GM12872 (cell line): ENCODE measurements around the gene PRDM9.

Source experiments
- TF ChIP-seq, protein P1 (sequence below): IDR thresholded peaks from 3 replicates; pipeline ENCODE4 v1.5.1; 2011; ENCODE audit warnings: low read depth, mild to moderate bottlenecking, low read length, moderate library complexity; ENCODE audit not compliant: insufficient read depth

Gene PRDM9

DNA sequence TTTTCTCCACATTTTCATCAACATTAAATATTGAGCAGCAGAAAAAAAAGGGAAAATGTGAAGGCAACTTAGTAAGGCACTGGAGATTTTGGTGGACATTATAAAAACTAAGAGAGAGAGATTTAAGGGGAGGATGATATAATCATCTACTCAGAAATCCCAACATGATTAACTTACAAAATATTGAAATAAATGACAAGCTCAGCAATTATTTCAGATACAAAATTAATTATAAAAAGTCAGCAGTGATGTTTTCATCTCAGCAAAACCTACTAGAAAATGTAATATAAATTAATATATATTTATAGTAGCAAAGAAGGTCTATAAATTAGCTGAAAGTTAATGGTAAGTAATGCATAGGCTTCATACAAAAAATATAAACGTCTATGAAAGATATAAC lies 30.8 kb upstream of the PRDM9 start:
- TF ChIP-seq, protein P1, sequence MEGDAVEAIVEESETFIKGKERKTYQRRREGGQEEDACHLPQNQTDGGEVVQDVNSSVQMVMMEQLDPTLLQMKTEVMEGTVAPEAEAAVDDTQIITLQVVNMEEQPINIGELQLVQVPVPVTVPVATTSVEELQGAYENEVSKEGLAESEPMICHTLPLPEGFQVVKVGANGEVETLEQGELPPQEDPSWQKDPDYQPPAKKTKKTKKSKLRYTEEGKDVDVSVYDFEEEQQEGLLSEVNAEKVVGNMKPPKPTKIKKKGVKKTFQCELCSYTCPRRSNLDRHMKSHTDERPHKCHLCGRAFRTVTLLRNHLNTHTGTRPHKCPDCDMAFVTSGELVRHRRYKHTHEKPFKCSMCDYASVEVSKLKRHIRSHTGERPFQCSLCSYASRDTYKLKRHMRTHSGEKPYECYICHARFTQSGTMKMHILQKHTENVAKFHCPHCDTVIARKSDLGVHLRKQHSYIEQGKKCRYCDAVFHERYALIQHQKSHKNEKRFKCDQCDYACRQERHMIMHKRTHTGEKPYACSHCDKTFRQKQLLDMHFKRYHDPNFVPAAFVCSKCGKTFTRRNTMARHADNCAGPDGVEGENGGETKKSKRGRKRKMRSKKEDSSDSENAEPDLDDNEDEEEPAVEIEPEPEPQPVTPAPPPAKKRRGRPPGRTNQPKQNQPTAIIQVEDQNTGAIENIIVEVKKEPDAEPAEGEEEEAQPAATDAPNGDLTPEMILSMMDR: no peak

DNA sequence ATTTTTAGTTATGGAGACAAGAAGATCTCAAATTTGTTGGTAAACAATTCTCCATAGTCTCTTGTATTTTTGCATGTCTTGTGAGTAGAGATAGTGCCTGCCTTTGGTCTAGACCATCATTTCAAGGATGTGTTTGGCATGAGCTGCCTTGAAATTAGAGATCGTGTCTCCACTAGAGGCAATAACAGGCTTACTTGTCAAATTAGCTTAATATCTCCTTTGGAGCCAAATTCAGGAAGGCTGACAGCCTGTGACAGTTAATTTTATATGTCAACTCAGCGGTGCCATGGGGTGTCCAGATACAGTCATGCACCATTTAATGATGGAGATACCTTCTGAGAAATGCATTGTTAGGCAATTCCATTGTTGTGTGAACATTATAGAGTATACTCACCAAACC lies 24.8 kb upstream of the PRDM9 start:
- TF ChIP-seq, protein P1: no peak

DNA sequence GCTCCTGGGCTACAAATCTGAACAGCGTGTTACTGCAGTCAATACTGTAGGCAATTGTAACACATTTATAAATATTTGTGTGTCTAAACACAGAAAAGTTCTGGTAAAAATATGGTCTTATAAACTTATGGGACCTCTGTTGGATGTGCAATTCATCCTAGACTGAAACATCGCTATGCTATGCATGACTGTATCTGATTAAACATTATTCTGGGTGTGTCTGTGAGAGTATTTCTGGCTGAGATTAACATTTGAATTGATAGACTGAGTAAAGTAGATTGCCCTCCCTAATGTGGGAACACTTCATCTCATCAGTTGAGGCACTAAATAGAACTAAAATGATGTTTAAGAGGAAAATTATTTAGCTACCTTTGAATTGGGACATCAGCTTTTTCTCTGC lies 24.3 kb upstream of the PRDM9 start:
- TF ChIP-seq, protein P1: no peak

DNA sequence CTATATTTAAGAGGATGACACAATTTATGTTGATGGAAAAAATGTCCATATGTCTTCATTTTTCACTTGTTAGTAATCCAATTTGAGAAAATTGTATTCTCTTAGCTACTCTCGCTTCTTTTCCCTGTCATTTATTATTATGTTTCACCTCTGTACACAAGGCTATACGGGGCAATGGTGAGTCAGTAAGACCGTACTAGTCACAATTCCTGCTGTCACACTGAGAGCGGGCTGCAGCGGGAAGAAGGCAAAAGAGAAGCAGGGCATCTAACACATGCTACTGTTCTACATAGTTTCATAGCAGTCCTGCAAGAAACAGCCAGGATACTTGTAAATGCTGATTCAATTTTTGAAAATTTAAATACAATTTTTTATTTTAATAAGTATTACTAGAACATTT lies 23.3 kb upstream of the PRDM9 start:
- TF ChIP-seq, protein P1: no peak

DNA sequence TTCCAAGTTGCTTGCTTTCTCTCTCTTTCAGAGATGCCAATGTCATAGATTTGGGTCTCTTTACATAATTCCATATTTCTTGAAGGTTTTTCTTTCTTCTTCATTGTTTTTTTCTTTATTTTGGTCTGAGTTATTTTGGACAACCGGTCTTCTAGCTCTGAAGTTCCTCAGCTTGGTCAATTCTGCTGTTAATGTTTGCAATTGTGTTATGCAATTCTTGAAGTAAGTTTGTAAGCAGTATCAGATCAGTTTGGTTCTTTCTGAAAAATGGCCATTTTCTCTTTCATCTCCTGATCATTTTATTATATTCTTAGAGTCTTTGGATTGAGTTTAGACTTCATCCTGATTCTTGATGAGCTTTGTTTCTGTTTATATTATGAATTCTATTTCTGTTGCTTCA lies 16.4 kb upstream of the PRDM9 start:
- TF ChIP-seq, protein P1: no peak

DNA sequence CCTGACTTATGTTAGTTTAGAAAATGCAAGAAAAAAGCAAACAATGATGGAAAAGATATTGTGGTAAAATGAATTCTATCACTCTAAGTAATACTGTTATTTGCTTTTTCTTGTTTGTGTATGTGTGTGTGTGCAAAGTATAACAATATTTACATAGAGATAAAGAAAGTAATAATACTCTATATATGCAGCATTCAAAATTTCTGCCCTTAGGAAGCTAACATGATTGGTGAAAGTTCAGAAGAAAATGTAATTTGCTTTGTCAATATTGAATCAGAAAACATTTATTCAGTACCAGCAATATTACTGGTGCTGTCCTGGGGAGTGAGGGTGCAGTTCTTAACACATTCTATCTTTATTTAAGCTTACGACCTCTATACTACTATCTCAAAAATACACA lies 12.9 kb upstream of the PRDM9 start:
- TF ChIP-seq, protein P1: no peak

DNA sequence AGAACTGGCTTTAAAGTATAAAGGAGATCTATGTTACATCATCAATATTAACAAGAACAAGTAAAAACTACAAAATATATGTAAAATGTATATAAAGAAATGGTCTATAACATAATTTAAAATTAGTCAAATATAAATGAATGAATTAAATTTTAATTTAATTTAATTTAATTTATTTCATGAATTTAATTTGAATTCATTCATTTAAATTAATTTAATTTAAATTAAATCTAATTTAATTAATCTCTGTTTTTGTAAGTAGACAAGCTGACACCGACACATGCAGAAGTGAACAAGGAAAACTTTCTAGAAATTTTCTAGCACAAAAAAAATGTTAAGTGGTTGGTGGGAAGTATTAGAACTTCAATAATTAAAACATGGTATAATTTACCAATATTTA lies 10.8 kb upstream of the PRDM9 start:
- TF ChIP-seq, protein P1: no peak
